Spleen (tissue), 11 donors: ENCODE measurements around the gene APOBEC2. TPM values are rescaled to one million over a fixed set of nuclear protein-coding genes. Genes with fewer than 3 reads are reported as not detected.

Experiments
- DNase-seq: peaks from one replicate; pipeline ENCODE4 v3.0.0-alpha.2; 2020
- H3K27ac ChIP-seq, 8 donors: fragments of 200-600 bp; sonication (generic) in 7 of 8; 1 replicate in 4 of 8; 2 replicates in 4 of 8; pipeline versions ENCODE4 v1.5.0 to v1.8.0; 2016 to 2021; ENCODE audit warnings: inconsistent platforms in 4 of 8, mild to moderate bottlenecking in 4 of 8, moderate library complexity in 1 of 8
- H3K27me3 ChIP-seq, 7 donors: fragments of 200-600 bp; sonication (generic) in 6 of 7; replicated peaks in 1 of 7; 1 replicate in 4 of 7; 2 replicates in 3 of 7; pipeline versions ENCODE4 v1.5.0 to v1.8.0; 2016 to 2021; ENCODE audit warnings: inconsistent platforms in 3 of 7, mild to moderate bottlenecking in 1 of 7
- H3K36me3 ChIP-seq, 6 donors: fragments of 200-600 bp; sonication (generic) in 5 of 6; 1 replicate in 4 of 6; 2 replicates in 2 of 6; pipeline versions ENCODE4 v1.5.0 to v1.8.0; 2016 to 2021; ENCODE audit warnings: inconsistent platforms in 2 of 6
- H3K4me1 ChIP-seq, 6 donors: fragments of 200-600 bp; sonication (generic) in 5 of 6; 1 replicate in 3 of 6; 2 replicates in 3 of 6; pipeline versions ENCODE4 v1.5.0 to v1.8.0; 2016 to 2021; ENCODE audit warnings: inconsistent platforms in 3 of 6
- H3K4me3 ChIP-seq, 8 donors: fragments of 200-600 bp; sonication (generic) in 7 of 8; 1 replicate in 4 of 8; 2 replicates in 4 of 8; pipeline versions ENCODE4 v1.5.0 to v1.8.0; 2016 to 2021; ENCODE audit warnings: inconsistent platforms in 4 of 8, mild to moderate bottlenecking in 4 of 8, moderate library complexity in 2 of 8
- H3K9me3 ChIP-seq, 8 donors: fragments of 200-600 bp; sonication (generic) in 7 of 8; 1 replicate in 4 of 8; 2 replicates in 4 of 8; pipeline versions ENCODE4 v1.5.0 to v1.8.0; 2016 to 2021; ENCODE audit warnings: inconsistent platforms in 4 of 8
- POLR2A ChIP-seq, 3 donors: fragments of 450-650 bp; IDR thresholded peaks; one replicate each; pipeline ENCODE4 v1.5.1; 2017; ENCODE audit warnings: antibody characterized with exemption in 3 of 3, mild to moderate bottlenecking in 1 of 3
- POLR2AphosphoS5 ChIP-seq, 3 donors: sonication (generic); formaldehyde crosslinking; IDR thresholded peaks; one replicate each; pipeline ENCODE4 v1.5.1; 2017; ENCODE audit warnings: antibody characterized with exemption in 3 of 3
- WGBS, 5 donors: extraction: QIAGEN DNeasy Blood & Tissue Kit in 3 of 5; methylation state at CpG; one replicate each; pipeline versions ENCODE4 v1.1.5 to v1.1.7; 2013 to 2018; 5-methylcytosine and 5-hydroxymethylcytosine counted together
- intact Hi-C: fragments of 100-400 bp; cut with DNase I; formaldehyde crosslinking; loops from one replicate; pipeline ENCODE4 v1.15.0; 2023; ENCODE audit warnings: low total_unique reads
- polyA plus RNA-seq, 3 donors: library from polyadenylated mRNA; stranded (reverse); fragments of 200-250 nt; gene quantifications; one replicate each; pipeline ENCODE4 v1.2.1, GENCODE V29; 2013
- total RNA-seq, 7 donors: library from RNA; depleted of rRNA in 3 of 7; stranded (reverse); fragments of >200 nt in 3 of 7; fragmentation: NEBNext Ultra II Directional in 4 of 7; extraction: Animal tissue kit (Norgen Biotek cat#: 25700) in 4 of 7; gene quantifications; one replicate each; pipeline versions ENCODE4 v1.1.0 to v1.2.1, GENCODE V29; 2016 to 2021
- TF ChIP-seq, protein P1 (sequence below), 11 experiments: fragments of 200-600 bp in 7 of 11; fragments of 450-650 bp in 4 of 11; sonication (generic) in 4 of 11; IDR thresholded peaks in 8 of 11; conservative IDR thresholded peaks in 3 of 11; 1 replicate in 7 of 11; 2 replicates in 4 of 11; pipeline versions ENCODE4 v1.4.0 to v1.8.0; 2016 to 2021; ENCODE audit warnings: antibody characterized with exemption in 11 of 11, inconsistent platforms in 4 of 11, mild to moderate bottlenecking in 1 of 11
- donor health status: healthy with polysubstance abuse.
- donor health status: DM: no; HTN: no; CAD: no; lungs with moderate emphysema.
- donor health status: DM: no; HTN: no; CAD: no.
- donor health status: Bipolar disorder and iron deficiency.
- donor health status: healthy.
- donor health status: DM: no; HTN: no; CAD: no.
- donor health status: DM: yes; HTN: yes; CAD: no.

Gene APOBEC2
- total and polyA plus RNA-seq, 10 donors: 0.23 TPM; not detected in 9

DNA sequence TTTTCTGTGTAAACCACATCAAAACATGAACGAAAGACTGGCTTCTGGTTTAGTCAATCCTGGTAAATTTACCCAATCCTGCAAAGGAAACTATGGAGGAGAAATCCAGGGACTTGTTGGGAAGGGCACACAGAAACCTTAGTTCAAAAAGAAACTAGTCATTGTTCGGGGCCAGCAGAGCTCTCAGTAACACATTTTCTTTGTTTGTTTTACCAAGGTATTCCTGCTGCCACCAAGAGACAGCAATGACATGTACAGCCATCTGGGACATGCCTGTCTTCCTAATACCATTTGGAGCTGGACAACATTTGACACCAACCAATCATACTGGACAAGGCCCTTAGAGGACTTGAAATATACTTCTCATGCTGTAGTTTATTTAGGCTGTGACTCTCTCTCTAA, 10.9 kb downstream of the APOBEC2 start:
- Histone ChIP-seq H3K36me3 (peaks cover 0 to 88% (median 44%) of the 10 kb centered on the region in 6 donors), H3K4me3 (no peak overlapping the region), H3K9me3 (no peaks in the 10 kb centered on the region), H3K27ac (no peak overlapping the region), H3K27me3 (no peaks in the 10 kb centered on the region), H3K4me1 (peaks cover 0 to 18% (median 6%) of the 10 kb centered on the region in 6 donors)
- WGBS, 5 donors: 70 to 83% (median 81%) methylated on average over 2 of the region's 2 CpGs
- DNase-seq: no peak
- intact Hi-C loops: no loop called here
- TF ChIP-seq, protein P1, sequence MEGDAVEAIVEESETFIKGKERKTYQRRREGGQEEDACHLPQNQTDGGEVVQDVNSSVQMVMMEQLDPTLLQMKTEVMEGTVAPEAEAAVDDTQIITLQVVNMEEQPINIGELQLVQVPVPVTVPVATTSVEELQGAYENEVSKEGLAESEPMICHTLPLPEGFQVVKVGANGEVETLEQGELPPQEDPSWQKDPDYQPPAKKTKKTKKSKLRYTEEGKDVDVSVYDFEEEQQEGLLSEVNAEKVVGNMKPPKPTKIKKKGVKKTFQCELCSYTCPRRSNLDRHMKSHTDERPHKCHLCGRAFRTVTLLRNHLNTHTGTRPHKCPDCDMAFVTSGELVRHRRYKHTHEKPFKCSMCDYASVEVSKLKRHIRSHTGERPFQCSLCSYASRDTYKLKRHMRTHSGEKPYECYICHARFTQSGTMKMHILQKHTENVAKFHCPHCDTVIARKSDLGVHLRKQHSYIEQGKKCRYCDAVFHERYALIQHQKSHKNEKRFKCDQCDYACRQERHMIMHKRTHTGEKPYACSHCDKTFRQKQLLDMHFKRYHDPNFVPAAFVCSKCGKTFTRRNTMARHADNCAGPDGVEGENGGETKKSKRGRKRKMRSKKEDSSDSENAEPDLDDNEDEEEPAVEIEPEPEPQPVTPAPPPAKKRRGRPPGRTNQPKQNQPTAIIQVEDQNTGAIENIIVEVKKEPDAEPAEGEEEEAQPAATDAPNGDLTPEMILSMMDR (IDR thresholded peaks at IDR 0.05 in 8 of 11, conservative IDR thresholded peaks at IDR 0.05 in 3 of 11): no peak
- TF ChIP-seq POLR2A (IDR thresholded peaks at IDR 0.05) (no peak), POLR2AphosphoS5 (IDR thresholded peaks at IDR 0.05) (no peak)

- H3K4me3 ChIP-seq: no peak overlapping the region
- 91 to 95% (median 92%) methylated on average over 5 of the region's 5 CpGs for WGBS, 5 donors
- H3K27ac ChIP-seq: no peak overlapping the region
- no peak for TF ChIP-seq POLR2AphosphoS5 (IDR thresholded peaks at IDR 0.05)
- H3K27me3 ChIP-seq: no peaks in the 10 kb centered on the region
- intact Hi-C loops: loop anchor here (5.0 kb wide), 1 partner anchor 58 kb away; no protein-coding TSS in a partner anchor
- H3K9me3 ChIP-seq: no peaks in the 10 kb centered on the region
- DNase-seq: no peak
- peaks cover 0 to 18% (median 6%) of the 10 kb centered on the region in 6 donors for H3K4me1 ChIP-seq
- H3K36me3 ChIP-seq: peaks cover 0 to 92% (median 53%) of the 10 kb centered on the region in 6 donors
These were observed 11.8 kb downstream of the APOBEC2 start for GRCh38 chr6:41064841-41065240.

DNA sequence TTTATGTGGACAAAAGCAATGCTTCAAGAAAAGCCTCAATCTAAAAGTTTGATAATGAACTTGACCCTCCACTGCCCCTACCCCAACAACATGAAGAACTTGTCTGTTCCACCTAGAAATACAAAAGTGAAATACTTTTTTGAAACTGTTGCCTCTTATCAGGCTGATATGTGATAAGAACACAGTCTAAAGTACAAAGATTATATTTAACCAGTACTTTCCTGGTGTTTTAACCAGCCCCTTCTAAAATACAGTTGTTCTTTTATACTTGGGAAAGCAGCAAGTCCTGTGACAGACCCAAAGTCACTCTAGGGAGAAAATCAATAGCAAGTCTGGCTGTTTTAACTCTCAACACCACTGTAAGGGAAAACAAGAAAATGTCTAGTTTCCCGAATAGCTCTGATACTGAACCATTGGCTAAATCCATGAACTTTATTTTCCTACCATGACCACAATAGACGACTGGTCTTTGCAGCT, 12.6 kb downstream of the APOBEC2 start:
- TF ChIP-seq POLR2A (IDR thresholded peaks at IDR 0.05): no peak
- no peak for TF ChIP-seq POLR2AphosphoS5 (IDR thresholded peaks at IDR 0.05)
- TF ChIP-seq, protein P1 (IDR thresholded peaks at IDR 0.05 in 8 of 11, conservative IDR thresholded peaks at IDR 0.05 in 3 of 11): no peak
- DNase-seq: no peak
- Histone ChIP-seq H3K27ac (no peak overlapping the region), H3K27me3 (no peaks in the 10 kb centered on the region), H3K4me1 (peaks cover 3 to 26% (median 10%) of the 10 kb centered on the region in 6 donors), H3K9me3 (no peaks in the 10 kb centered on the region), H3K36me3 (peaks cover 0 to 96% (median 55%) of the 10 kb centered on the region in 6 donors), H3K4me3 (no peak overlapping the region)
- intact Hi-C loops: loop anchor here (5.0 kb wide), 1 partner anchor 58 kb away; no protein-coding TSS in a partner anchor
- 94 to 100% (median 99%) methylated on average over 2 of the region's 2 CpGs for WGBS, 5 donors

GRCh38 chr6:41066867-41067304, 13.9 kb downstream of the APOBEC2 start:
- Histone ChIP-seq H3K36me3 (peaks cover 0 to 85% (median 50%) of the 10 kb centered on the region in 6 donors), H3K4me3 (no peak overlapping the region), H3K27ac (no peak overlapping the region), H3K9me3 (no peaks in the 10 kb centered on the region), H3K27me3 (no peaks in the 10 kb centered on the region), H3K4me1 (peaks cover 10 to 29% (median 18%) of the 10 kb centered on the region in 6 donors)
- no peak for DNase-seq
- TF ChIP-seq POLR2A (IDR thresholded peaks at IDR 0.05) (no peak), POLR2AphosphoS5 (IDR thresholded peaks at IDR 0.05) (no peak)
- TF ChIP-seq, protein P1 (IDR thresholded peaks at IDR 0.05 in 8 of 11, conservative IDR thresholded peaks at IDR 0.05 in 3 of 11): peak; percentile 54 to 86 (median 82)
- intact Hi-C loops: loop anchor here (5.0 kb wide), 1 partner anchor 60 kb away; no protein-coding TSS in a partner anchor
- WGBS, 5 donors: 30 to 35% (median 32%) methylated on average over 3 of the region's 3 CpGs
